Gastroesophageal sphincter (tissue), 3 donors: ENCODE data around the gene MICAL3.

Experiments used
- POLR2A ChIP-seq, 2 donors: fragments of 450-650 bp; IDR thresholded peaks; one replicate each; pipeline ENCODE4 v1.6.1; 2017; ENCODE audit warnings: antibody characterized with exemption in 2 of 2, mild to moderate bottlenecking in 2 of 2, moderate library complexity in 1 of 2
- POLR2AphosphoS5 ChIP-seq: sonication (generic); formaldehyde crosslinking; IDR thresholded peaks from one replicate; pipeline ENCODE4 v1.6.1; 2017; ENCODE audit warnings: antibody characterized with exemption
- TF ChIP-seq, protein P1 (sequence below), 4 experiments: fragments of 200-600 bp in 2 of 4; fragments of 450-650 bp in 2 of 4; sonication (generic) in 1 of 4; IDR thresholded peaks; one replicate each; pipeline ENCODE4 v1.5.1; 2017 to 2019; ENCODE audit warnings: antibody characterized with exemption in 4 of 4, mild to moderate bottlenecking in 2 of 4, moderate library complexity in 2 of 4

GRCh38 chr22:17792299-17792698 is 232.1 kb downstream of the MICAL3 start:
- TF ChIP-seq POLR2A (IDR thresholded peaks at IDR 0.05), result no peak
- TF ChIP-seq, protein P1, sequence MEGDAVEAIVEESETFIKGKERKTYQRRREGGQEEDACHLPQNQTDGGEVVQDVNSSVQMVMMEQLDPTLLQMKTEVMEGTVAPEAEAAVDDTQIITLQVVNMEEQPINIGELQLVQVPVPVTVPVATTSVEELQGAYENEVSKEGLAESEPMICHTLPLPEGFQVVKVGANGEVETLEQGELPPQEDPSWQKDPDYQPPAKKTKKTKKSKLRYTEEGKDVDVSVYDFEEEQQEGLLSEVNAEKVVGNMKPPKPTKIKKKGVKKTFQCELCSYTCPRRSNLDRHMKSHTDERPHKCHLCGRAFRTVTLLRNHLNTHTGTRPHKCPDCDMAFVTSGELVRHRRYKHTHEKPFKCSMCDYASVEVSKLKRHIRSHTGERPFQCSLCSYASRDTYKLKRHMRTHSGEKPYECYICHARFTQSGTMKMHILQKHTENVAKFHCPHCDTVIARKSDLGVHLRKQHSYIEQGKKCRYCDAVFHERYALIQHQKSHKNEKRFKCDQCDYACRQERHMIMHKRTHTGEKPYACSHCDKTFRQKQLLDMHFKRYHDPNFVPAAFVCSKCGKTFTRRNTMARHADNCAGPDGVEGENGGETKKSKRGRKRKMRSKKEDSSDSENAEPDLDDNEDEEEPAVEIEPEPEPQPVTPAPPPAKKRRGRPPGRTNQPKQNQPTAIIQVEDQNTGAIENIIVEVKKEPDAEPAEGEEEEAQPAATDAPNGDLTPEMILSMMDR (IDR thresholded peaks at IDR 0.05), result no peak
- TF ChIP-seq POLR2AphosphoS5, result no peak
